Measurements from ENCODE around the gene PITPNM3.

PITPNM3 gene

DNA sequence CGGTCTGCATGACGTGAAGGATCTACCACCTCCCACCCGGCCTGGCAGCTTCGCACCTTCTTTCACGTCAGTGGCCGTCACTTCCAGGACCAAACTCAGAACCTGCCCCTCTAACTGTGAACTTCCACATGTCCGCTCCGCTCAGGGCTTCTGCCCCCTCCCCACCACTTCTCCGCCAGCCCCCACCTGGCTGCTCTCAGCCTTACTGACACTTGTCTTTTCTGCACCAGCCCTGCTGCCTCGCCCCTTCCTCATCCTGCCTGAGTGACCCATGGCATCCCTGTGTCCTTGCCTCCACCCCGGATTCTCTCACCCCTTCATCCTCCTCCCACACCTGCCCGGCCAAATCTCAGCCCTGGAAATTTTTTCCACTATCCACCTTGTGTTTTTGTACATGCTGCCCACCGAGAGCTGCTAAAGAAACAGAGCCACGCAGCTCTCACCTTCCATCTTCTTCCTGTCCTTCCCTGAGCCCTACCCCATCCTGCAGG lies 97.8 kb downstream of the PITPNM3 start:
- DNase-seq, result no peak

- no peak for DNase-seq
Observed at GRCh38 chr17:6457688-6458459, 98.5 kb downstream of the PITPNM3 start.

GRCh38 chr17:6456914-6457687 lies 99.3 kb downstream of the PITPNM3 start:
- peak; percentile 34 for DNase-seq

- DNase-seq, result no peak
Observed at GRCh38 chr17:6456321-6456720, 100.0 kb downstream of the PITPNM3 start.

- no peak for DNase-seq
Observed at GRCh38 chr17:6455321-6455705, 101.0 kb downstream of the PITPNM3 start.

- no peak for DNase-seq
Observed at GRCh38 chr17:6454495-6455320, 101.6 kb downstream of the PITPNM3 start.

GRCh38 chr17:6453279-6454024 lies 102.9 kb downstream of the PITPNM3 start:
- no peak for DNase-seq

DNA sequence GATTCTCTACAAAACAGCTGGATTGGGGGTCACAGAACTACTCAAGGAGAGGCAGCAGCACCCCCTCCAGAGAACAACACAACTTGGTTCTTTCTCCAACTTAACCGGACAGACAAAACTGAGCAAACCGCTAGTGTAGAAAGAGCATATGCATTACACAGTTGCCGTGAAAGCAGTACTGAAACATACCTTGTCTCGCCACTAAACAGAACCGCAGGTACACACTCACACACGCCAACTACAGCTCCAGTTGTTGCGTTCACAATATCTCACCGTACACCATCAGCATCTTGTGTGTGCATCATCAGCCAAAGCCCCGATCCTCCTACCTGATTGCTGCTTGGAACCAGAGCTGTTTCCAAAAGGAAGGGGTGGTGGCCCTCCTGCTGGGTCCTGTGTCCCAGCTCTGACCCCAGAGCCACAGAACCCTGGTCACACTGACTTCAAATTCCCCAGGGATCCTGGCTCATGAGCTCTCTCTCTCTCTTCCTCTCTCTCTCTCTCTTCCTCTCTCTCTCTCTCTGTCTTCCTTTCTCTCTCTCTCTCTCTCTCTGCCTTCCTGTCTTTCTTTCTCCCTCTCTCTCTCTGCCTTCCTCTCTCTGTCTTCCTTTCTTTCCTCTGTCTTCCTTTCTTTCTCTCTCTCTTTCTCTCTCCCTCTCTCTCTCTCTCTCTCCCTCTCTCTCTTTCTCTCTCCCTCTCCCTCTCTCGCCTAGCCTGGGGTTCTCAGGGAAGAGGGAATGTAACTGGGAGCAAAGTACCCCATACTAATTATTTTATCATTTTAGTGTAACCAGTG lies 103.7 kb downstream of the PITPNM3 start:
- no peak for DNase-seq

- peak; percentile 12 for DNase-seq
Observed at GRCh38 chr17:6450926-6451832, 105.2 kb downstream of the PITPNM3 start.

DNA sequence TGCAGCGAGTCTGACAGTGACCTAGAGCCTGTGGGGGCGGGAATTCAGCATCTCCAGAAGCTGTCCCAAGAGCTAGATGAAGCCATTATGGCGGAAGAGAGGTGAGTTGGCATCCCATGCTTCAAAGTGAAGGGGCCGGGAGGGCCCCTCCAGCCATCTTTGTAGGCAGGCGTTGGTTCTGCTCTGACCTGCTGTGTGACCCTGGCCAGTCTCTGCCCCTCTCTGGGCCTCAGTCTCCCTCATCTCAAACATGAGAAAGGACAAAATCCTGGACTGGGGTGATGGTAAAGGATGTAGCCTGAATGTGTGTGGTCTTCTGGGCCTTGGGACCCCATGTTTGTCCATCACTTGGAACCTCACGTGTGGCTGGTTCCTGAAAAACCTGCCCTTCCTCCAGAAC lies 107.0 kb downstream of the PITPNM3 start:
- no peak for DNase-seq

DNA sequence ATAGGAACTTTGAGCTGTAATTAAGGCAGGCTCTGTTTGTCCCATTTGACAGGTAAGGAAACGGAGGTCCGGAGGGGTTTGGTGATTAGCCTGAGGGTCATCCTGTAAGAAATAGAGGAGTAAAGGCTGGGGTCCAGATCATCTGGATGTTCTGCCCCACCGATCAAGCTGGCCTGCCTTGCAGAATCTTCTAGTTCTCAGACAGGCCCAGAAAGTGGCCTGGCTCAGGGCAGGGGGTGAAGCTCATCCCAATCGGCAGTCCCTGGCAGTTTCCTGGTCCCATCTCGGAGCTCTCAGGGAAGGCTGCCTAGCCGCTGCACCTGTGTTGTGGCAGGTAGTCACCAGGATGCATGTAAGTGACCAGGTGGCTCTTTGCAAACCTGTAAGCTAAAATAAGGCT lies 107.9 kb downstream of the PITPNM3 start:
- no peak for DNase-seq

DNA sequence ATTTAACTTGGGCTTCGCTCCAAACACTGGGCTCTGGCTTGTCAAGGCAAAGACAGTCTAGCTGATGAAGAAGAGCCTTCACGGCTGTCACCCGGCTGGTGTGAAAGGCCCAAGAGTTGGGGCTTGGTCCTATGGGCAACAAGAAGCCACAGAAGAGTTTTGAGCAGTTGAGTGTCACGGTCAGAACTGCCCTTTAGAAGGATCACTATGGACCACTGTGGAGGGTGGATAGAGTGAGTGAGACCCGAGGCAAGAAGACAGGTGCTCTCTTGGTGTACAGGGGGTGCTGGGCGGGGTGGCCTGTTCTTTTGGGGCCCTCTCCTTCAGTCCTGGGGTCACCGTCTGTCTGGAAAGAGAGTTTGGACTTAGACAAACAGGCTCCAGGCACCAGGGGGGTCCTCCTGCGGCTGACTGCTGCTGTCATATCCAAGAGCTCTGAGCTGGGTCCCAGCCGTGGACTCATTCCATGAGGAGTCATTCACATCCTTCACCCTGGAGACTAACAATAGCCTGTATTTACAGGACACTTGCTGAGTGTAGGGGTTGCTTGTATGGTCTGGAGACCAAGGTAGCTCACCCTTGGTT lies 109.7 kb downstream of the PITPNM3 start:
- DNase-seq, result no peak

DNA sequence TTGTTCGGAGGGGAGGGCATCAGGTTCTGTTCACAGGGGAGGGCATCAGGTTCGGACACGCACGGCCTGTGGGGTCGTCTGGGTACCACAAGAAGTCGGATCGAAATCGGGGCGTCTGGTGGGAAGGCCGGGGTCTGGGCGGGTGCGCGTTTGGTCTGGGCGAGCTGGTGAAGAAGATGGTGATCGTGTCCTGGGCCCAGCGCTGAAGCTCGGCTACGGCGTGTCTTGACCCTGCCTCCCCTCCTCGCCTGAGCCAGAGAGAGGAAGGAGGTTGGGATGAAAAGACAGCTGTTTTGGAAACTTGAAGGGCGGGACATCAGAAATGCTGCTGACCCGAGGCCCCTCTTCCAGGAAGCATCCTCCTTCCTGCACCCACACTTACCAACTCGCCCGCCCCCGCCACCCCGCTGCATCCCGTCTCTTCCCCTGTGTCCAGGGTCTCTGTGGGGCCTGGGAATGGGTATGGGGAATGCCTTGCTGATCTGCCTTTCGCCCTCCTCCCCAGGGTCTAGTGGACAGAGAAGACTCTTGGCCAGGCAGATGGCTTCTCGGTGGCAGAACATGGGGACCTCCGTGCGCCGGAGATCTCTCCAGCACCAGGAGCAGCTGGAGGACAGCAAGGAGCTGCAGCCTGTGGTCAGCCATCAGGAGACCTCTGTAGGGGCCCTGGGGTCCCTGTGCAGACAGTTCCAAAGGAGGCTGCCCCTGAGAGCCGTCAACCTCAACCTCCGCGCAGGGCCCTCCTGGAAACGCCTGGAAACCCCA lies 111.6 kb downstream of the PITPNM3 start:
- no peak for DNase-seq

DNA sequence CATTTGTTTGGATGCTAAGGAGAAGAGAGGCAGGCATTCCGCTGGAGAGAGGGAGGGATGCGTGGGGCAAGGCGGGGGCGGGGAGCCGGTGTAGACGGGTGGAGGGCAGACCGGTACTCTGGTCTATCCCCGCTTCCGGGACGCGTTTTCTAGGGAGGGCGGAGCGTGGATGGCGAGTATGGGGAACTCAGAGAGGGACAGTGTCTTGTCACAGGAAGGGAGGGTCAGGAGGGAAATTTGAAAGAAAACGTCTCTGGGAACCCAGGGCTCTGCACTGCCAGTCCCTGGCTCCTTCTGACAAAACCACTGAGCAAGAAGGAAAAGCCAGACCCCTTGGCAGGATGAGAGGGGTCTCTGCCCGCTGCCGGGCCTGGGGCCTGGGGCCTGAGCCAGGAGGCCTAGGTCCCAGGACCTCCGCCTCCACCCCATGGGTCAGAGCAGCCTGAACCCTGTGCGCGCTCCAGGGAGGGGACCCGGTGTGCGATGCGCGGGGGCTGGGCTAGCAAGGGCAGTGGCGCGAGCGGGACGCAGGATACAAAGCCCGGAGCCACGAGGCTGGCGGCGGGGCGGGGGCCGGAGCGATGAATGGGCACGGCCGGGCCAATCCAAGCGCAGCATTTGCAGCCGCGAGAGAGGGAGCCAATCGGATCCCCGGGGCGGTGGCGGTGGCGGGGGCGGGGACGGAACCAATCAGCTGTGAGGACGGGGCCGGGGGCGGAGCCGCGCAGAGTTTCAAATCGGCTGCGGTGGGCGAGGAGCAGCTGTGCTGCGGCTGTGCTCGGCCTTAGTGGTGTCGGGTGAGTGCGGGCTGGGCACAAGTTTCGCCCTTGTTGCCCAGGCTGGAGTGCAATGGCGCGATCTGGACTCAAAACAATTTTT lies 112.4 kb downstream of the PITPNM3 start, which contains the start of gene PIMREG:
PIMREG (plus strand) TSS at position 764 of the 879 bp plus-strand sequence. CDS start 656 bp downstream, outside the sequence.
- DNase-seq, result peak; percentile 92

GRCh38 chr17:6442775-6443174 lies 113.6 kb downstream of the PITPNM3 start:
- no peak for DNase-seq

DNA sequence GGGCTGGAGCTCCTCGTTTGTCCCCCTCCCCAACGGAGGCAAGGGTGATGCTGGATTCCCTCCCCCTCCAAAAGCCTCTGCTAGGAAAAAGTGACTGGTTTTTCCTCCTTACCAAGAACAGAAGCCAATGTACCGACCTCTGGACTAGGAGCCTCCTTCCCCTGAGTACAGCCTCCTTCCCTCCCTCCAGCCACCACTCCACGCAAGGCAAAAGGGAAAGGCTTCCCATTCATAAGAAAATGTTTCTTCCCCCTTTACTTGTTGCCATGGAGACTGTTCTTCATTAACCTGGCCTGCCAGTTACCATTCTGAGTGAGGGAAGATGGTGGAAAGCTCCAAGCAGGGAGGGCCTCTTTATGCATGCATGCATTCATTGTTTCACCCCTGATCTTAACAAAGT lies 116.4 kb downstream of the PITPNM3 start:
- no peak for DNase-seq

DNA sequence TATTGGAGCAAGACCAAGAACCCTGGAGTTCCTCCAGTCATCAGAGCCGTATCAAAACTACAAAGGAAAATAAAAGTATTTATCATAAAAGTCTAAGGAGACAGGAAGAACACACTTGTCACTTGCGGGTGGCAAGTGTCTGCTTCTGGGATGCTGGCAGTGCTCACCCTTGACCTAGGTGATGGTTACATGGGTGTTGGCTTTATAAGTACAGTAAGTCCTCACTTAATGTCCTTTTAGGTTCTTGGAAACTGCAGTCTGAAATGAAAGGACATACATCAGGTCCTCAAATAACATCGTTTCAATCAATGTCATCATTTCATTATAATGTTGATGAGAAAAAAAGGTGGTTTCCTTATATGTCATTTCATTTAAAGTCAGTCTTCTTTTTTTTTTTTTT lies 118.4 kb downstream of the PITPNM3 start:
- DNase-seq, result no peak

DNA sequence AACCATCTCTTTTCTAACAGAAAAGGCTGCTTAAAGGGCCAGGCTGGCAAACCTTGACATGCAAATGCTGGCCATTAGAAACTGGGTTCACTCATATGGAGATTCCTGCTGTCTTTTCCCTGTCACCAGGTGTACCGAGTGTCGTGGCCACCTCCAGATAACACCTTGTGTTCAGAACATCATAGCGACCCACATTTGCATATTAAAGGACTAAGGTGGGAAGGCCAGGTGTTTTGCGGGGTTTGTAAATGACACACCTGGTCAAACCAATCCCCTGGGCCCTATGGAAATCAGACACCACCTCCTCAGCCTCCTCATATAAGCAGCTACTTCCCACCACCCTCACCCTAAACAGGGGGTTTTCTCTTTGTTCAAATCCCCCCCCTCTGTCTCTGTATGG lies 118.9 kb downstream of the PITPNM3 start:
- no peak for DNase-seq
